Mucosa of descending colon (tissue), 3 donors: ENCODE results near the gene ELK3. TPM values are rescaled to one million over a fixed set of nuclear protein-coding genes. Genes with fewer than 3 reads are reported as not detected.

Experiments
- ATAC-seq: fragments of 200-7000 bp; cut with Tn5 transposase; one replicate; pipeline ENCODE4 v1.9.1; 2020; ENCODE audit warnings: mild to moderate bottlenecking, moderate library complexity
- DNase-seq, 3 donors: peaks; one replicate each; pipeline ENCODE4 v3.0.0-alpha.2; 2020
- H3K36me3 ChIP-seq: fragments of 200-600 bp; one replicate; pipeline ENCODE4 v1.8.0; 2021; ENCODE audit warnings: low read depth, mild to moderate bottlenecking
- H3K4me1 ChIP-seq: fragments of 200-600 bp; one replicate; pipeline ENCODE4 v1.8.0; 2021; ENCODE audit warnings: low read depth, mild to moderate bottlenecking
- H3K4me3 ChIP-seq: fragments of 200-600 bp; one replicate; pipeline ENCODE4 v1.8.0; 2021; ENCODE audit warnings: mild to moderate bottlenecking
- H3K9me3 ChIP-seq: fragments of 200-600 bp; one replicate; pipeline ENCODE4 v1.8.0; 2021; ENCODE audit warnings: mild to moderate bottlenecking
- intact Hi-C, 2 donors: fragments of 100-400 bp; cut with DNase I in 1 of 2; cut with micrococcal nuclease in 1 of 2; formaldehyde crosslinking; loops; one replicate each; pipeline versions ENCODE4 v1.11.0 to v1.11.1; 2022; cut with DNase I, micrococcal nuclease
- long read RNA-seq, 2 donors: library from polyadenylated mRNA; unstranded; transcript quantifications; one replicate each; pipeline ENCODE4 v2.0.0, GENCODE V29; 2019 to 2021
- total RNA-seq, 3 donors: library from RNA; stranded (reverse); fragmentation: NEBNext Ultra II Directional in 2 of 3; extraction: Animal tissue kit (Norgen Biotek cat#: 25700) in 2 of 3; gene quantifications; one replicate each; pipeline versions ENCODE4 v1.2.1 to v1.2.4, GENCODE V29; 2021 to 2023
- TF ChIP-seq, protein P1 (sequence below): fragments of 200-600 bp; IDR thresholded peaks from one replicate; pipeline ENCODE4 v1.8.0; 2022; ENCODE audit warnings: antibody characterized with exemption, mild to moderate bottlenecking
- donor health status: DM: no; HTN: no; CAD: no; lungs with moderate emphysema.
- donor health status: DM: no; HTN: no; CAD: no.
- donor health status: DM: no; HTN: yes; CAD: no.

ELK3 gene
- total RNA-seq: 10 to 100 TPM in 2 of 3 donors, 1 to 10 TPM in 1; 7.6 to 17.2 (median 12.0) TPM
- long read RNA-seq, donor 1, full-length matches to known transcripts: 8 of 16 reads
- long read RNA-seq, donor 1, partial matches to known transcripts: 7 of 16 reads
- long read RNA-seq, donor 1, other reads (novel, unspliced or antisense): 1 of 16 reads
- long read RNA-seq, donor 2: 0 reads

DNA sequence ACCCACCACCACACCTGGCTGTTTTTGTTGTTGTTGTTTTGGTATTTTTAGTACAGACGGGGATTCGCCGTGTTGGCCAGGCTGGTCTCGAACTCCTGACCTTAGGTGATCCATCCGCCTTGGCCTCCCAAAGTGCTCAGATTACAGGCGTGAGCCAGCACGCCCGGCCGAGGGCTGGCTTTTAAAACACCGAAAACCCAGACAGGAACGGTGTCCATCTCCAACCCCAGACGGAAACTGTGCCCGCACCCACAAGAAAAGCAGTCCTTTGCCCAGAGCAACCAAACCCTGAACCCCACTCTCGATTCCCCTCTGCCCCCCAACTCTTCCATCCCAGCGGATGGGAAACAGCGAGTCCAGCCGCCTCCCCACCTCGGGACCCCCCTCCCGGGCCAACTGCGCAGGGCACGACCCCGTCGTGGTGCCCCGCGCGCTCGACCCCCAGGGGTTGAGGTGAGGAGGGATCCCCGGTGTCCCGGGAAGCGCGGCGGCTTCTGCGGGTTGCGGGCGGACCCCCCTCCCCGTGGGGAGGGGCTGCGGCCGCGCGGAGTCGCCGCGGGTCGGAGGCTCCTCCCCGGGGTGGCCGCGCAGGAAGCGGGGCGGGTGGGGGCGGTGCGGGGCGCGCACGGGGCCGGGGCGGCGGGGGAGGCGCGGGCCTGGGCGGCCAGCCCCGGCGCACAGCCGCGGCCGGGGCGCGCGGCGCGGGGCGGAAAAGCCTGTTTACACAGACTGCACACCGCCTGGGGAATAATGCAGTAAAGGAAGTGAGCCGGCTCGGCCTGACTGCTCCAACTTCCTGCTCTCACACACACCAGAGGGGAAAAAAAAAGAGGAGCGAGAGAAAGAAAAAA lies at the start of gene ELK3:
Gene ELK3 (plus strand): TSS at position 651 of the 851 bp plus-strand sequence.
- TF ChIP-seq, protein P1, sequence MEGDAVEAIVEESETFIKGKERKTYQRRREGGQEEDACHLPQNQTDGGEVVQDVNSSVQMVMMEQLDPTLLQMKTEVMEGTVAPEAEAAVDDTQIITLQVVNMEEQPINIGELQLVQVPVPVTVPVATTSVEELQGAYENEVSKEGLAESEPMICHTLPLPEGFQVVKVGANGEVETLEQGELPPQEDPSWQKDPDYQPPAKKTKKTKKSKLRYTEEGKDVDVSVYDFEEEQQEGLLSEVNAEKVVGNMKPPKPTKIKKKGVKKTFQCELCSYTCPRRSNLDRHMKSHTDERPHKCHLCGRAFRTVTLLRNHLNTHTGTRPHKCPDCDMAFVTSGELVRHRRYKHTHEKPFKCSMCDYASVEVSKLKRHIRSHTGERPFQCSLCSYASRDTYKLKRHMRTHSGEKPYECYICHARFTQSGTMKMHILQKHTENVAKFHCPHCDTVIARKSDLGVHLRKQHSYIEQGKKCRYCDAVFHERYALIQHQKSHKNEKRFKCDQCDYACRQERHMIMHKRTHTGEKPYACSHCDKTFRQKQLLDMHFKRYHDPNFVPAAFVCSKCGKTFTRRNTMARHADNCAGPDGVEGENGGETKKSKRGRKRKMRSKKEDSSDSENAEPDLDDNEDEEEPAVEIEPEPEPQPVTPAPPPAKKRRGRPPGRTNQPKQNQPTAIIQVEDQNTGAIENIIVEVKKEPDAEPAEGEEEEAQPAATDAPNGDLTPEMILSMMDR: no peak
- intact Hi-C loops: no loop called here

DNA sequence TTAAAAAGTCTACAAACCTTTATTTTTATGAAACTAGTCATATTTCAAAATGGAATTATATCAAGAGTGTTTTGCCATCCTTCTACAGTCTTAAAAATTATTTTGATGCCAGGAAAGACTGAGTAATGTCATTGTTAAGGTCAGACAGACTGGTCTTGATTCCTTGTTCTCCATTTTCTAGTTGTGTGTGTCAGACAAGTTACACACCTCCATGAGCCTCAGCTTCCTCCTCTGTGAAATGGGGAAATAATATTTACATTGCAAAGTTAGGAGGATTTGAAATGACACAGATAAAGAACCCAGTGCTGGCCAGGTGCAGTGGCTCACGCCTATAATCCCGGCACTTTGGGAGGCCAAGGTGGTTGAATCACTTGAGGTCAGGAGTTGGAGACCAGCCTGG lies 47.4 kb upstream of the ELK3 start:
- no peak for DNase-seq
- Histone ChIP-seq H3K9me3 (no peaks in the 10 kb centered on the region), H3K4me1 (no peaks in the 10 kb centered on the region), H3K4me3 (no peak overlapping the region), H3K36me3 (no peaks in the 10 kb centered on the region)
- TF ChIP-seq, protein P1: no peak
- ATAC-seq: no peak
- intact Hi-C loops: no loop called here

More for the DNA sequence above, at the start of gene ELK3:
- peak; percentile 86 for ATAC-seq
- Histone ChIP-seq H3K4me1 (peaks cover 3% of the 10 kb centered on the region), H3K9me3 (no peaks in the 10 kb centered on the region), H3K36me3 (no peaks in the 10 kb centered on the region), H3K4me3 (peak within 1 kb of the TSS; percentile 25)
- peak; percentile 79 to 84 (median 79) for DNase-seq

DNA sequence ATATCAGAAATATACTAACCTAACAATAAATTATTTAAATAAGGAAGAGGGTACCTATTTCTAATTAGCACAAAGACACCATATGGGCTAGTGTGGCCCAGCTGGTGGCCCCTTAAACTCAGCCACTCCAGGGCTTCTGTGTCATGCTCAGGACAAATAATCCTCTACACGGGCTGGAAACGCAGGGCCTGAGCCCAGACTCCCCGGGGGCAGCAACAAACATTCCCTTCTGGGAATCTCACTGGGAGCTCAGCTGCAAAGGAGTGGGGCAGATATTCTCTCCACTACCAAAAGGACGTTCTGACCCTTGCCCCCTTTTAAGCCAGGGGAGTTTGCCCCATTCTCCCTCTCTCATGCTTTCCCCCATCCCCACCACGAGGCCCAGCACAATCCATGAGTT lies 43.7 kb upstream of the ELK3 start:
- H3K4me1 ChIP-seq: no peaks in the 10 kb centered on the region
- DNase-seq (no peak), ATAC-seq (no peak)
- intact Hi-C loops: no loop called here
- no peaks in the 10 kb centered on the region for H3K36me3 ChIP-seq
- H3K4me3 ChIP-seq: no peak overlapping the region
- H3K9me3 ChIP-seq: no peaks in the 10 kb centered on the region
- TF ChIP-seq, protein P1: no peak

DNA sequence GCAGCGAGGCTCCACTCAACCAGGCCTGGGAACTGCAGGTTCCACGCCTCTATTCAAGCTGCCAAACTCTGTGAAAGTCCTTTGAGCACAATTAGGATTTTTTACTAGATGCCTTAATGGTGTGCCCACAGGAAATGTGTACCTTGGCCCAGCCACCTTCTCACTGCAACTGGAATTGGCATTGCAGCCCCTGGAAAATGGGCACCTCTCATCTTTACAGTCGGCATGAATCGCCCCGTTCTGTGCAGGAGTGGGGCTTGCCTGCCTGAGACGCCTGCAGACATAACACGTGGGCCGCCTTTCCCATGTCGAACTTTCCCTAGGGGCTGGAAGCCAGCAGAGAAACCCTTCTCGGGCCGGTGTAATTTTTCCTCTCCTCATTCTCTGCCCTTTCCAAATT lies 42.0 kb upstream of the ELK3 start:
- no peak for ATAC-seq

DNA sequence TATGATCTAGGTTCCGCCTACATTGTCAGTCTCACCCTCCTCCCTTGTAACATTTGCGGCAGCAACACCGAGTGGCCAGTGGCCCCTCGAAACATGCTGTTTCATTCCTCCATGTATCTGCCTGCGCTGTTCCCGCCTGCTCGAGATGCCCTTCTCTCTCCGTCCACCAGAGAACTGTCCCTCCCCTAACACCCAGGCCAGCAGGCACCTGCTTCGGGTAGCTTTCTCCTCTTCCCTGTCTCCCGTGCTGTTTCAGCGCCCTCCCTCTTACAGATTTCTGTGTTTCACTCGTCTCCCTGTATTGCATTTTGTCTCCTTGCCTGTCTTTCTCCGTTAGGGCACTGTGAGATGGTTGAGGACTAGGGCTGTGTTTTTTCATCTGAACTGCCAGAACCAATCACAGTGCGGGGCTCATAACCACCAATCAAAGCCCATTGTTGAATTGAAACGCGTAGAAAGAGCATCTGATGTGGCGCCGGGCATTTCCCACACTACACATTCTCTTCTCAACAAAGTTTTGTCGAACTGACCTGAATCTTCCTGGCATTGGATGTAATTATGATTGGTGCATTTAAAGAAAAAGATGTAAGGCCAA lies 40.9 kb upstream of the ELK3 start:
- Histone ChIP-seq H3K4me1 (no peaks in the 10 kb centered on the region), H3K4me3 (no peak overlapping the region), H3K9me3 (no peaks in the 10 kb centered on the region), H3K36me3 (no peaks in the 10 kb centered on the region)
- TF ChIP-seq, protein P1: no peak
- intact Hi-C loops: no loop called here
- no peak for ATAC-seq
- no peak for DNase-seq

More for the DNA sequence above, 42.0 kb upstream of the ELK3 start:
- Histone ChIP-seq H3K4me1 (no peaks in the 10 kb centered on the region), H3K36me3 (no peaks in the 10 kb centered on the region), H3K9me3 (no peaks in the 10 kb centered on the region), H3K4me3 (no peak overlapping the region)
- TF ChIP-seq, protein P1: no peak
- intact Hi-C loops: no loop called here
- DNase-seq: no peak
